ENCODE results near the gene LELP1.
"Not testable (repeated sequence)": the region's sequence is repeated elsewhere in the genome, so short reads cannot be mapped to it uniquely, and the experiment has no call there.

Gene LELP1

GRCh38 chr1:153229076-153229829 is 26.0 kb downstream of the LELP1 start:
- DNase-seq, result not testable (repeated sequence)

GRCh38 chr1:153231363-153231762 is 28.1 kb downstream of the LELP1 start:
- DNase-seq, result no peak

DNA sequence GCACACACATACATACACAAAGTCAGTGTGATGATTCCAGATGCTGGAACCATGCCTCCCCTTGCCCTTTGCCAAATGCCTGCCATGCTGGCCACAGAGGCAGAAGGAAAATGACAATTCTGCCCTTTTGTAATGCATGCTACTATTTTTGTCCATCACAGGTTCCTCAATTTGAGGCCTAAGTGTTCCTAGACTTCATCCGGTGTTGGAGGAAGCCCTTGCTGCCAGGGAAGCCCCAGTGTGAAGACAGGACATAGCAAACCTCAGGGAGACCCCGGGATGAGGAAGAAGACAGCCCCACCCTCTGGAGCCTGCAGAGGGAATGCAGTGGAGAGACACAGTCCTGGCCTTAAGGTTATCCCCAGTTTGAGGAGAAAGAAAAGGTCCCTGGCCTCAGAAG is 28.6 kb downstream of the LELP1 start:
- no peak for DNase-seq

- no peak for DNase-seq
Measured at GRCh38 chr1:153232553-153232952, 29.3 kb downstream of the LELP1 start.

DNA sequence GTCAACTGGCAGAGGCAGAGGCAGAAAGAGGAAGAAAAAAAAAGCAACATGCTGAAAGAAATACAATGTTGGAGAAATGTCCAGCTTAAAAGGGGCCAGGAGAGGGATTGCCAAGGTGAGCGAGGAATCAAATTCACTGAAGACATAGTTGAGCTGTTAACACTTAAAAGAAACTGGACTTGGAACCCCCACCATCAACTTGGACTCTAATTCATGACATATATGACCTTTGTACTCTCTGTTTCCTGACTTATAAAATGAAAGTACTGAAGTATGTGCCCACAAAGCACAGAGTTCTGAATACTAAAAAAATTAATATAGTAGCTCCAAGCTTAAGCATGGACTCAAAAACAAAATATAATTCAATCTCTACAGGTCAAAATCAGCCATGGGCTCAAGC is 30.2 kb downstream of the LELP1 start:
- DNase-seq, result no peak

DNA sequence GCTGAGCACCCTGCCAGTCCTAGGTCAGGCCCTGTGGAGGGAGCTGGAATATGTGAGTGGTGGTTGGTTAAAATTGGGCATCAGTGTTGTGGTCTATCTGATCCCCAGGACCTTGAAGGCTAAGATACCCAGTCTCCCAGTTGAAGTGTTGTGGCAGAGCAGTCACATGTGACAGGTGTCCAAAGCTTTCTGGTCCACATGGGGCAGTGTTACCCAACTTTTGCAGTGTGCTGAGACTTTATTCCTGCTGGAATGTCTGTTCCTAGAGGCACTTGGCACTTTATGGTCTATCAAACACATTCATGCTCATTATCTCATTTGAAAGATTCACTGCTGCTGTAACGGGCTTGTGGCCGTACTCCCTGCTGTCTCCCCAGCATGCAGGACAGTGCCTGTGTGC is 35.3 kb downstream of the LELP1 start:
- no peak for DNase-seq

- no peak for DNase-seq
Measured at GRCh38 chr1:153242160-153242559, 38.9 kb downstream of the LELP1 start.

DNA sequence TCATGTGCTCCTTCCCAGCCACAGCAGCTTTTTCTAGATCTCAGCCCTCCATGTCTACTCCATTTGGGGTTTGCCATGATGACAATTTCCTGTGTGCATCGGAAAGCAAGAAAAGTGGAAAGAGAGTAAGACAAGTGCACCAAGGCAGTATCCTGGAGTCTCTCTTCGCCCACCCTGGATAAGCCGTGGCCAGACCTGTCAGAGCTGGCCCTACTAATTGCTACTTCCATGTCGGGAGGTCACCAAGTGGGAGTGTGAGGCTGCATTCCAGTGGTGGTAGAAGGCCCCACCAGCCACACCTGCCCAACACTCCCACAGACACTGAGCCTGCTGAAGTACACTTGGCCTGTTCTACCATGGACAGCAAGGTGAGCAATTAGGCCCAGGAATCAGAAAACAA is 42.2 kb downstream of the LELP1 start:
- DNase-seq, result no peak

DNA sequence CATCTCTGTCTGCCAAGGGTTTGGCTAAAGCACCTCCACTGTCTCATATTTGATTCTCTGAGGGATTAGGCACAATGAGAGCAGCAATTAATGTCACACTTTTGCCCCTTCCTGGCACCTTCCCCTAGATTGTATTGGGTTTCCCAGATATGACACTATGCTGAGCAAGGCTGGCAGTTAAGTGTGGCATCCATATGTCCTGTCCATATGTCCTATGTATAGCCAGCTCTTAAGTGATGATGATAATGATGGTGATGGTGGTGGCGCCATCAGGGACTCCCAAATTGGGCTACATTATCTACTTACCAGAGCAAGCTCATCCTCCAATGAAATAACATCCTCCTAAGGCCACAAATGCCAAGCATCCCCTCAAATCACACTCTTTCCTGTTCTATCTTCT is 42.8 kb downstream of the LELP1 start:
- no peak for DNase-seq

GRCh38 chr1:153246825-153247224 is 43.6 kb downstream of the LELP1 start:
- DNase-seq, result no peak

GRCh38 chr1:153248176-153248879 is 45.1 kb downstream of the LELP1 start:
- no peak for DNase-seq

GRCh38 chr1:153250166-153250565 is 46.9 kb downstream of the LELP1 start:
- no peak for DNase-seq

DNA sequence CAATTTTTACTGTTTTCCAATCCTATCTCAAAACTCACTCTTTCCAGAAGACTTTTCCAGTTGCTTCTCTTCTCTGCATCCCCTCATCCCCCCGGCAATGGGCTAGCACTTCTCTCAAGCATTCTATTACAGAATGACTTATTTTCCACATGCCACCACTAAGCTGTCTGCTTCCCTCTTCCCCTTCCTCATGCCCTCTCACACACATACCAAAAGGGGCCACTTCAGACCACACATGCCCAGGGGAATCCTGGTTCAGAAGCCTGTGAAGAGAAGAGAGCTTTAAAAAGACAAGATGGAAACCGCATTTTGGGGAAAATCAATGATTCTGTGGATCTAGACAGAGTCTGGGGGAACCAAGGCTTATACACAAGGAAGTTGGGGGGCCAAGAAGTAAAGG is 47.9 kb downstream of the LELP1 start:
- DNase-seq, result no peak

DNA sequence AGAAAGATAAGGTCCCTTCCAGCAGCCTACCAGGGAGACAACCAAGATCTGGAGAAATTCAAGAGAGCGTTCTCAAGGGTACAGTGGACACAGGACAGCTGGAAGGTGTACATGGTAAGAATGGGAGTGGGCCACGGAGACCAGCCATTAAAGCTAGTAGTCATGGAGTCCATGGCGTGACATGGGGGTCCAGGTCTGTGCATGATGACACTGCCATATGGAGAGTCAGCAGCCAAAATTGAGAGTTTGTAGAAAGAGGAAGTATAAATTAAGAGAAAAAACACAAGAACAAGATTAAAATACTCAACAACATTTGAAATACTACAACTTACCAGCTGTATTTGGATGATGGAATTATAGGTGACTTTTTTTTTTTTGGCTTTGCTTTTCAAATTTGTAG is 48.3 kb downstream of the LELP1 start:
- DNase-seq, result no peak

GRCh38 chr1:153251988-153252387 is 48.8 kb downstream of the LELP1 start:
- DNase-seq, result no peak

DNA sequence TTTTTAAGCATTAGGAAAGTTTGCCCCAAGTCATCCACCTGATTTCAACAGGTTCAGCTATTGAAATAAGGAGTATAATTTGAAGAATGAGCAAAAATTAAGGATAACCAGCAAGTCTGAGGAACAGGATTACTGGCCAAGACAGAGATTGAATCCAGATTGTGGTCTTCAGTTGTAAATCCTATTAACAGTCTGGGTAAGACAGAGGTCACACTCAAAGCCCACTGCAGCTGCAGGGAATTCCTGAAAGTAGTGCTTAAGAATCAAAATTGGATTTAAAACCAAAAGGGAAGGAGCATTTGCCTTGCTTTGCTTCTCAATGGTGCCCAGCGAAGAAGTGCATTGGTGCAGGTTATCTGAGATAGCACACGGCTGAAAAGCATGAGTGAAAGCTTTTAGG is 49.8 kb downstream of the LELP1 start:
- DNase-seq, result no peak

DNA sequence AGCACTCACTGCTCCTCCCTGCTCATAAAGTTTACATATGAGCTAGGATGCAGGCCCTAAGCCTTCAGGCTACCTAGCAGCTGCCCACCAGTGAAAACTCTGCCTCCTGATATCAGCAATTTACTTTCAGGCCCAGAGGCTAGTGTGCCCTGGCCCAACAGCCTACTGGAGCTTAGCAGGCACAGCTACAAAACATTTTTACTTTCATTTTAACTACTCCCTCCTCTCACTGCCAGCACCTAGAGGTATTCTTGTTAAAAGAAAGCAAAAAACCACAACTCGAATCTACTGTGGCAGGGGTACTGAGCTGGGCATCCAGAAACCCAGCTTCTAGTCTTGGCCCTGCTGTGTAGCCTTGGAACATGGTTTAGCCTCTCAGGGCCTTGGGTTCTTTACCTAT is 50.5 kb downstream of the LELP1 start:
- no peak for DNase-seq
